VCaP (cell line): ENCODE results near the gene KLK8.

Source experiments
- H3K27ac ChIP-seq: fragments of 450-650 bp; 2 replicates; pipeline ENCODE4 v1.5.1; 2017
- CTCF ChIP-seq: fragments of 450-650 bp; conservative IDR thresholded peaks from 2 replicates; pipeline ENCODE4 v1.5.1; 2017; ENCODE audit warnings: mild to moderate bottlenecking, moderate library complexity

Gene KLK8

GRCh38 chr19:51018745-51019543 lies 17.5 kb upstream of the KLK8 start:
- no peak overlapping the region for H3K27ac ChIP-seq
- no peak for TF ChIP-seq CTCF

- no peak overlapping the region for H3K27ac ChIP-seq
- peak; percentile 97 for TF ChIP-seq CTCF
These were observed 15.6 kb upstream of the KLK8 start for GRCh38 chr19:51016798-51017683.

GRCh38 chr19:51015691-51016267 lies 14.4 kb upstream of the KLK8 start:
- no peak for TF ChIP-seq CTCF

GRCh38 chr19:51014242-51014641 lies 12.8 kb upstream of the KLK8 start:
- no peak for TF ChIP-seq CTCF
- no peak overlapping the region for H3K27ac ChIP-seq

More at GRCh38 chr19:51015691-51016267, 14.4 kb upstream of the KLK8 start:
- H3K27ac ChIP-seq: no peak overlapping the region

DNA sequence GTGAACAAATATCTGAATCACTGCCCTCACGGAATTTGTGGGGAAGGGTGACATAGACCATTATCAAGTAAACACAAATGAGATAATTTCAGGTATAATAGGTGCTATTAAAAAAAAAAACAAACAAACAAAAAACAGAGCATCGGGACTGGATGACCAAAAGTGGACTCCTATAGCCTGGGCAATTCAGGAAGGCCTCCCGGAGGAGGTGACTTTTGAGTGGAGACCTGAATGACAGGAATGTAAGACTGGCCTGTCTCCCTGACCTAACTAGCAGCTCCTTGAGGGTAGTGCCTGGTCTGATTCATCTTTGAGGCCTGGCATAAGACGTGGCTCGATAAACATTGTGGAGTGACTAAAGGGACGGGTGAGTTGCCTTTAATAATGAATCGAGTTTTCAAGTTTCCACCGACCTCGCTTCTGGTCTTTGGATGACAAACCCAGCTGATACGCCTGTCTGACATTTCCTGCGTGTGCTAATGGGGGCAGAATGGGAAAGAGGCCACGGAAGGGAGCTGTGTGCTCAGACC lies 11.3 kb upstream of the KLK8 start:
- H3K27ac ChIP-seq: no peak overlapping the region
- TF ChIP-seq CTCF: no peak

DNA sequence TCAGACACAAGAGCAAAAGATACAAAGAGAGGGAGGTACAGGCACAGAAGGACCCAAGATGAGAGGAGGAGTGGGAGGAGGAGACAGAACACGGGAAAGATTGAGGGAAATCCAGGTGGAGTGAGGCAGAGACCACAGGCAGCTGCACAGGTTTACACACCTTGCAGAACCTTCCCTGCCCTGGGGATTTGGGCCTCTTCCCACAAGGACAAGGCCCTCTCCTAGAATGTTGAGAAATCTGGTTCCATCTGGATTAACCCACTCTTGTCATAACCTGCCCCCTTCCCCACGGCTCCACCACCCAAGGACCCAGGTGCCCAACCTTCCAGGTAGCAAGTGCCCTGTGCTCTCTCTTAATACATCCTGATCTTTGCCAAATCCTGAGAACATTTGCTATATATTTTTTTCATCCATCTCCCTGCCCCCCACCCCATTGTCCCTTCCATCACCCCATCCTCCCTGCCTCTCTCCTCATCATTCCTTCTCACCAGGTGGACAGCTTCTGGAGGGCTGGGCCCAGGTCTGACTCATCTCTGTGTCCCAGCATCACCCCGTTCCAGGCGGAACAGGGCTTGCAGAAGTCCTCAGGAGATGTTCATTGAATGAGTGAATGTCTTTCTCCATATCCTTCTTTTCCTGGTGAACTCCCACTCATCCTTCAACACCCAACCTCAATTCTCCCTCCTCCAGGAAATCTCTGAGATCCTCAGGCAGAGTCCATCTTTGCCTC lies 8.8 kb upstream of the KLK8 start:
- TF ChIP-seq CTCF: no peak
- H3K27ac ChIP-seq: no peak overlapping the region
